HFFc6 (cell line): ENCODE results near the gene SIRPB1. TPM values are rescaled to one million over a fixed set of nuclear protein-coding genes. Genes with fewer than 3 reads are reported as not detected.

Source experiments
- DNase-seq: peaks from one replicate; pipeline ENCODE4 v3.0.0-alpha.2; 2018
- H3K27ac Mint-ChIP-seq: 2 replicates; pipeline ENCODE4 v1.8.0; 2020; ENCODE audit warnings: mild to moderate bottlenecking, mixed read lengths
- H3K27me3 Mint-ChIP-seq: 2 replicates; pipeline ENCODE4 v1.8.0; 2021; ENCODE audit warnings: mild to moderate bottlenecking, moderate library complexity, mixed read lengths; ENCODE audit not compliant: insufficient read depth
- H3K36me3 Mint-ChIP-seq: 2 replicates; pipeline ENCODE4 v1.8.0; 2021; ENCODE audit warnings: low read depth, mixed read lengths
- H3K4me1 Mint-ChIP-seq: 2 replicates; pipeline ENCODE4 v1.8.0; 2020; ENCODE audit warnings: low read depth, mixed read lengths
- H3K4me3 Mint-ChIP-seq: 2 replicates; pipeline ENCODE4 v1.8.0; 2020; ENCODE audit warnings: mild to moderate bottlenecking, moderate library complexity, mixed read lengths
- H3K9me3 Mint-ChIP-seq: 2 replicates; pipeline ENCODE4 v1.8.0; 2020; ENCODE audit warnings: mild to moderate bottlenecking, mixed read lengths
- total RNA-seq, 6 experiments: library from RNA; stranded (reverse); fragmentation: NEBNext Ultra II Directional; extraction: Animal tissue kit (Norgen Biotek cat#: 25700); gene quantifications; 2 replicates in 1 of 6; 3 replicates in 5 of 6; pipeline ENCODE4 v1.2.3, GENCODE V29; 2021
- TF ChIP-seq, protein P1 (sequence below): fragments of 200-600 bp; sonication (generic); IDR thresholded peaks from 2 replicates; pipeline ENCODE4 v1.5.0; 2021; ENCODE audit warnings: antibody characterized with exemption, mild to moderate bottlenecking

SIRPB1 gene
- total RNA-seq, 6 experiments from 2014 or later, result not detected

- TF ChIP-seq, protein P1, sequence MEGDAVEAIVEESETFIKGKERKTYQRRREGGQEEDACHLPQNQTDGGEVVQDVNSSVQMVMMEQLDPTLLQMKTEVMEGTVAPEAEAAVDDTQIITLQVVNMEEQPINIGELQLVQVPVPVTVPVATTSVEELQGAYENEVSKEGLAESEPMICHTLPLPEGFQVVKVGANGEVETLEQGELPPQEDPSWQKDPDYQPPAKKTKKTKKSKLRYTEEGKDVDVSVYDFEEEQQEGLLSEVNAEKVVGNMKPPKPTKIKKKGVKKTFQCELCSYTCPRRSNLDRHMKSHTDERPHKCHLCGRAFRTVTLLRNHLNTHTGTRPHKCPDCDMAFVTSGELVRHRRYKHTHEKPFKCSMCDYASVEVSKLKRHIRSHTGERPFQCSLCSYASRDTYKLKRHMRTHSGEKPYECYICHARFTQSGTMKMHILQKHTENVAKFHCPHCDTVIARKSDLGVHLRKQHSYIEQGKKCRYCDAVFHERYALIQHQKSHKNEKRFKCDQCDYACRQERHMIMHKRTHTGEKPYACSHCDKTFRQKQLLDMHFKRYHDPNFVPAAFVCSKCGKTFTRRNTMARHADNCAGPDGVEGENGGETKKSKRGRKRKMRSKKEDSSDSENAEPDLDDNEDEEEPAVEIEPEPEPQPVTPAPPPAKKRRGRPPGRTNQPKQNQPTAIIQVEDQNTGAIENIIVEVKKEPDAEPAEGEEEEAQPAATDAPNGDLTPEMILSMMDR, result no peak
- no peak for DNase-seq
- Mint-ChIP-seq H3K27me3 (peaks cover 14% of the 10 kb centered on the region), H3K9me3 (no peaks in the 10 kb centered on the region), H3K4me3 (no peak overlapping the region), H3K4me1 (peaks cover 10% of the 10 kb centered on the region), H3K36me3 (no peaks in the 10 kb centered on the region), H3K27ac (no peak overlapping the region)
These were observed 45.1 kb upstream of the SIRPB1 start for GRCh38 chr20:1664911-1665310.

DNA sequence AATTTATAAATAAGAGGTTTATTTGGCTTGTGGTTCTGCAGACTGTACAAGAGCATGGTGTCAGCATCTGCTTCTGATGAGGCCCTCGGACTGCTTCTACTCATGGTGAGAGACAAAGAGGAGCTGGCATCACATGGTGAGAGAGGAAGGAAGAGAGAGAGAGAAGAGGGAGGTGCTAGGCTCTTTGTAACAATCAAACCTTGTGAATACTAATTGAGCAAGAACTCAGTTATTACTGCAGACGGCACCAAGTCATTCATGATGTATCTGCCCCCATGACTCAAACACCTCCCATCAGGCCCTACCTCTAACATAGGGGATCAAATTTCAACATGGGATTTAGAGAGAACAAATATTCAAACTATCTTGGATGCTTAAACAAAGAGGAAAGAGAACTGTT lies 44.1 kb upstream of the SIRPB1 start:
- TF ChIP-seq, protein P1, result no peak
- Mint-ChIP-seq H3K4me3 (no peak overlapping the region), H3K9me3 (no peaks in the 10 kb centered on the region), H3K27me3 (peaks cover 15% of the 10 kb centered on the region), H3K4me1 (peaks cover 10% of the 10 kb centered on the region), H3K27ac (no peak overlapping the region), H3K36me3 (no peaks in the 10 kb centered on the region)
- DNase-seq, result no peak

DNA sequence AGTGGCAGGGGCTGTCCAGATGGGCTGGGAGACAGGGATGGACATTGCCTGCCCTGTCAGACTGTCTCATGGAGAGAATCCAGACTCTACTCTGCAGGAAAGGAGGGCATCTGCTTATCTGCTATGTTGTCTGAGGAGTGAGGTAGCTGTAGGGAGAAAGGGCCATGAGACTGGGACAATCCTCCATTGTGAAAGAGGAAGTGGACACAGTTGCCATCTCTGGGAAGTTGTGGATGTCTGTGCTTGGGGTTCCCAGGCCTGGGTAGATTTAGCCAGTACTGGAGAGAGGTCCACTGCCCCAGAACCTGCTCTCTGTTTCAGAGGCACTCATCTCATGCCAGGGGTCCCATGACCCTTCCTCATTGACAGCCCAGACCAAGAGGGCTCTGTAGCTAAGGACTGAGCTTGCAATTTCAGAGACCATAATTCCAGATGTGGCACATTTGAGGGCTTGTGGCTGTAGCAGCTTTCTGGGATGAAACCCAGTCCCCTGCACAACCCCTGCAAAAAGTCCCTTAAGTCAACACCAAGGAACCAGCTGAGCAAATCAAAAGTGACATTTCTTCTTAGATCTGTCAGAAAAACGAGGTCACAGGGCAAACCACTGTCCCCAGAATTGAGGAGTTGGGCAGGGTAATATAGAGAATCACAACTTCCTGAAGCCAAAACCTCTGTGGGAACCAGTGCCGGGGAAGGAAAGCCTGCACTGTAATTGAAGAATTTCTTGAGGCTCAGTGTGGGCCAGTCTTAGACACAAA lies 41.9 kb upstream of the SIRPB1 start:
- no peaks in the 10 kb centered on the region for H3K9me3 Mint-ChIP-seq
- H3K27me3 Mint-ChIP-seq, result peaks cover 15% of the 10 kb centered on the region
- TF ChIP-seq, protein P1, result no peak
- no peak for DNase-seq
- H3K4me3 Mint-ChIP-seq, result no peak overlapping the region
- H3K36me3 Mint-ChIP-seq, result no peaks in the 10 kb centered on the region
- H3K4me1 Mint-ChIP-seq, result peaks cover 10% of the 10 kb centered on the region
- H3K27ac Mint-ChIP-seq, result no peak overlapping the region

DNA sequence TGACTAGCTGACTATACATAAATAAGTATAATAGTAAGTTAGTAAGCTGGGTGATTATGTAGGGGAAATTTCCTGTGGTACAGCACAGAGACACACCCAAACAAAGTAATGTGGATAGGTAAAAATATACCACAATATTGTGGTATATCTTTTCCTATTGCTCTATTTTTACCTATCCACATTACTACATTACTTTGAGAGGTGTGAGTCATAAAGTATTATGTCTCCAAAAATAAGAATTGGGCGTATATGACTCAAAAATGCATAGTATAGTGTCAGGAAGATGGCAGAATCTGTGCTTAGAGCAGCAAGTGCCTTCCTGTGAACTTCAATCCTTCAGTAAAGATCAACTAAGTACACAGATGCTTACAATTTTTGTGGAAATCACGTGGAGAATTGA lies 40.4 kb upstream of the SIRPB1 start:
- no peak for DNase-seq

GRCh38 chr20:1657556-1658334 lies 37.9 kb upstream of the SIRPB1 start, which contains the start of gene SIRPG:
SIRPG (minus strand) TSS chr20:1657779; CDS start chr20:1657714, 65 bp downstream.
- Mint-ChIP-seq H3K36me3 (no peaks in the 10 kb centered on the region), H3K27ac (no peak within 1 kb of the TSS), H3K27me3 (peaks cover 18% of the 10 kb centered on the region), H3K4me1 (no peaks in the 10 kb centered on the region), H3K4me3 (no peak within 1 kb of the TSS), H3K9me3 (no peaks in the 10 kb centered on the region; the same call in 1 of the 2 replicates)
- TF ChIP-seq, protein P1, result no peak
- no peak for DNase-seq

More for the DNA sequence above, 40.4 kb upstream of the SIRPB1 start:
- H3K4me1 Mint-ChIP-seq, result peaks cover 10% of the 10 kb centered on the region
- no peak overlapping the region for H3K27ac Mint-ChIP-seq
- no peaks in the 10 kb centered on the region for H3K9me3 Mint-ChIP-seq
- no peaks in the 10 kb centered on the region for H3K36me3 Mint-ChIP-seq
- H3K27me3 Mint-ChIP-seq, result peaks cover 18% of the 10 kb centered on the region
- no peak overlapping the region for H3K4me3 Mint-ChIP-seq
- TF ChIP-seq, protein P1, result no peak
